Left hindlimb (tissue), 1 donor: ENCODE results near the gene PRR19.
"Not testable (repeated sequence)": the region's sequence is repeated elsewhere in the genome, so short reads cannot be mapped to it uniquely, and the experiment has no call there.

ENCODE experiments used
- DNase-seq: peaks from one replicate; pipeline ENCODE4 v3.0.0-alpha.2; 2018

Gene PRR19

GRCh38 chr19:42301646-42302203 is at the start of gene PRR19:
Gene PRR19 (plus strand): TSS chr19:42302132. CDS start chr19:42309585, 7,453 bp downstream.
- DNase-seq = no peak

GRCh38 chr19:42252365-42253244 is 49.3 kb upstream of the PRR19 start:
- DNase-seq = peak; percentile 84

- DNase-seq = peak; percentile 82
Observed at GRCh38 chr19:42253245-42254088, 48.5 kb upstream of the PRR19 start.

GRCh38 chr19:42254089-42254849 is 47.7 kb upstream of the PRR19 start:
- DNase-seq = peak; percentile 85

GRCh38 chr19:42254850-42255765 is 46.8 kb upstream of the PRR19 start, which contains the start of gene ERF:
Gene ERF (minus strand): TSS chr19:42255128. CDS start chr19:42254999, 129 bp downstream.
- DNase-seq = peak; percentile 97

- peak; percentile 84 for DNase-seq
Observed at GRCh38 chr19:42255766-42256745, 45.9 kb upstream of the PRR19 start.

- DNase-seq = not testable (repeated sequence)
Observed at GRCh38 chr19:42257842-42258241, 44.1 kb upstream of the PRR19 start.

- DNase-seq = no peak
Observed at GRCh38 chr19:42261763-42262162, 40.2 kb upstream of the PRR19 start.

GRCh38 chr19:42266105-42266504 is 35.8 kb upstream of the PRR19 start:
- DNase-seq = not testable (repeated sequence)

GRCh38 chr19:42266928-42267603 is 34.9 kb upstream of the PRR19 start:
- not testable (repeated sequence) for DNase-seq

- no peak for DNase-seq
Observed at GRCh38 chr19:42267644-42268141, 34.2 kb upstream of the PRR19 start.

GRCh38 chr19:42268142-42268703 is 33.7 kb upstream of the PRR19 start:
- DNase-seq = peak; percentile 100

GRCh38 chr19:42268704-42269477 is 33.0 kb upstream of the PRR19 start, which contains the start of gene CIC:
Gene CIC (plus strand): TSS chr19:42269252. CDS start chr19:42271784, 2,532 bp downstream.
- peak; percentile 100 for DNase-seq

GRCh38 chr19:42269478-42270345 is 32.2 kb upstream of the PRR19 start:
- DNase-seq = peak; percentile 34

GRCh38 chr19:42270346-42271044 is 31.4 kb upstream of the PRR19 start:
- DNase-seq = peak; percentile 55

- DNase-seq = no peak
Observed at GRCh38 chr19:42271045-42271419, 30.9 kb upstream of the PRR19 start.
